ENCODE results near the gene TPM4.
A peak's percentile ranks its signal among the peaks of the same experiment; 100 is the strongest.
"Not testable (repeated sequence)": the region's sequence is repeated elsewhere in the genome, so short reads cannot be mapped to it uniquely, and the experiment has no call there.

Gene TPM4

GRCh38 chr19:16099314-16099965 lies 23.1 kb downstream of the TPM4 start:
- not testable (repeated sequence) for DNase-seq

- DNase-seq = no peak
Measured at GRCh38 chr19:16100524-16100923, 24.2 kb downstream of the TPM4 start.

GRCh38 chr19:16104722-16105121 lies 28.4 kb downstream of the TPM4 start:
- DNase-seq = no peak

GRCh38 chr19:16106121-16106520 lies 29.8 kb downstream of the TPM4 start:
- DNase-seq = no peak

GRCh38 chr19:16111160-16111908 lies 35.0 kb downstream of the TPM4 start, which contains the start of gene RAB8A:
RAB8A (plus strand) TSS chr19:16111889; CDS start chr19:16111902, 13 bp downstream.
- peak; percentile 99 for DNase-seq

GRCh38 chr19:16111909-16112752 lies 35.8 kb downstream of the TPM4 start:
- no peak for DNase-seq

GRCh38 chr19:16112778-16113177 lies 36.5 kb downstream of the TPM4 start:
- DNase-seq = no peak

- DNase-seq = no peak
Measured at GRCh38 chr19:16113727-16114126, 37.4 kb downstream of the TPM4 start.

- no peak for DNase-seq
Measured at GRCh38 chr19:16115301-16116039, 39.2 kb downstream of the TPM4 start.

GRCh38 chr19:16116067-16116466 lies 39.8 kb downstream of the TPM4 start:
- DNase-seq = no peak

GRCh38 chr19:16117594-16118033 lies 41.3 kb downstream of the TPM4 start:
- DNase-seq = no peak

- DNase-seq = no peak
Measured at GRCh38 chr19:16118489-16119033, 42.3 kb downstream of the TPM4 start.

- not testable (repeated sequence) for DNase-seq
Measured at GRCh38 chr19:16119075-16119857, 43.0 kb downstream of the TPM4 start.

GRCh38 chr19:16121141-16121540 lies 44.8 kb downstream of the TPM4 start:
- no peak for DNase-seq

- DNase-seq = no peak
Measured at GRCh38 chr19:16121967-16122366, 45.7 kb downstream of the TPM4 start.

- DNase-seq = no peak
Measured at GRCh38 chr19:16124953-16125352, 48.7 kb downstream of the TPM4 start.

- DNase-seq = no peak
Measured at GRCh38 chr19:16125737-16126495, 49.6 kb downstream of the TPM4 start.

- no peak for DNase-seq
Measured at GRCh38 chr19:16127080-16127479, 50.8 kb downstream of the TPM4 start.

- no peak for DNase-seq
Measured at GRCh38 chr19:16127776-16128371, 51.6 kb downstream of the TPM4 start.

GRCh38 chr19:16131648-16132047 lies 55.4 kb downstream of the TPM4 start:
- no peak for DNase-seq
